Peyer's patch (tissue), 4 donors: Measurements from ENCODE around the gene WNT3A. TPM values are rescaled to one million over a fixed set of nuclear protein-coding genes. Genes with fewer than 3 reads are reported as not detected.

ENCODE experiments used
- DNase-seq, 3 donors: peaks; one replicate each; pipeline ENCODE4 v3.0.0-alpha.2; 2017 to 2019
- H3K27ac ChIP-seq, 4 donors: fragments of 200-600 bp; sonication (generic); one replicate each; pipeline ENCODE4 v1.5.1; 2016 to 2019
- H3K27me3 ChIP-seq, 2 donors: fragments of 200-600 bp; sonication (generic); one replicate each; pipeline ENCODE4 v1.5.1; 2019
- H3K36me3 ChIP-seq, 3 donors: fragments of 200-600 bp; sonication (generic); one replicate each; pipeline ENCODE4 v1.5.1; 2016 to 2019
- H3K4me1 ChIP-seq, 4 donors: fragments of 200-600 bp; sonication (generic); one replicate each; pipeline ENCODE4 v1.5.1; 2016 to 2019
- H3K4me3 ChIP-seq, 4 donors: fragments of 200-600 bp; sonication (generic); 1 replicate in 3 of 4; 2 replicates in 1 of 4; pipeline ENCODE4 v1.5.1; 2016 to 2019; ENCODE audit warnings: mild to moderate bottlenecking in 1 of 4
- H3K9me3 ChIP-seq, 4 donors: fragments of 200-600 bp; sonication (generic); one replicate each; pipeline ENCODE4 v1.5.1; 2016 to 2019; ENCODE audit warnings: mild to moderate bottlenecking in 1 of 4
- POLR2A ChIP-seq, 2 donors: fragments of 450-650 bp; IDR thresholded peaks; one replicate each; pipeline ENCODE4 v1.5.1; 2017; ENCODE audit warnings: antibody characterized with exemption in 2 of 2, mild to moderate bottlenecking in 2 of 2, moderate library complexity in 2 of 2
- total RNA-seq, 4 donors: library from RNA; depleted of rRNA; stranded (reverse); fragments of >200 nt; gene quantifications; one replicate each; pipeline ENCODE4 v1.1.0, GENCODE V29; 2016
- TF ChIP-seq, protein P1 (sequence below), 6 experiments: fragments of 450-650 bp in 4 of 6; fragments of 200-600 bp in 2 of 6; sonication (generic) in 1 of 6; IDR thresholded peaks; one replicate each; pipeline ENCODE4 v1.5.1; 2017 to 2019; ENCODE audit warnings: antibody characterized with exemption in 6 of 6, mild to moderate bottlenecking in 3 of 6, moderate library complexity in 1 of 6

Gene WNT3A
- total RNA-seq, 4 donors from 2014 or later = not detected

DNA sequence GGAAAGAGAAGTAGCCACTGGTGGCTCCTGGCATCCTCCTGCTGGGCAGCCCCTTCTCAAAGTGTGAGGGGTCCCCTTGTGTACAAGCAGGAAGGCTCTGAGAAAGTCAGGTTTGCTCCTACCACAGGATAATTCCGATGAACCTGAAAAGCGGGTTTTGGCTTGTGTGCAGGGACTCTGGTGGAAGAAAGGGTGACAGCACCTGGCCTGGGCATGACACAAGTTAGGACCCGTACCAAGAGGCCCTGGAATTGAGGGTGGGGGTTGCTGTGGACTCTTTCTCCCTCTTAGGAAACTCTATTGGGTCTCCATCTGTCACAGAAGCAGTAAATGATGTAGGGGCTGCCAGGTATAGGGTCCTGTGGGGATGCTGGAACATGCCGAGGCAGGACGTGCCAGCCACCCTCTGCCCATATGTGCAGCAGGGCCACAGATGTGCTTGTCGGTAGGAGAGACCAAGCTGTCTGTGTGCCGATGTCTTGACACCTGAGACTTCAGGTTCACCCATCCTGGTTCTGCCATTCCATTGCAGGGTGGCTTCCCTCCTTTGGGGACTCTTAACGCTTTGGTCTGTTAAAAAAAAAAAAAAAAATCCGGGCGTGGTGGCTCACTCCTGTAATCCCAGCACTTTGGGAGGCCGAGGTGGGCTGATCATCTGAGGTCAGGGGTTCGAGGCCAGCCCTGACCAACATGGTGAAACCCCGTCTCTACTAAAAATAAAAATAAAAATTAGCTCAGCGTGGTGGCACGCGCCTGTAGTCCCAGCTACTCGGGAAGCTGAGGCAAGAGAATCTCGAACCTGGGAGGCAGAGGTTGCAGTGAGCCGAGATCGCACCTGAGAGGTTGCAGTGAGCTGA lies 86.5 kb downstream of the WNT3A start:
- H3K36me3 ChIP-seq = peaks cover 0 to 34% (median 0%) of the 10 kb centered on the region in 3 donors

DNA sequence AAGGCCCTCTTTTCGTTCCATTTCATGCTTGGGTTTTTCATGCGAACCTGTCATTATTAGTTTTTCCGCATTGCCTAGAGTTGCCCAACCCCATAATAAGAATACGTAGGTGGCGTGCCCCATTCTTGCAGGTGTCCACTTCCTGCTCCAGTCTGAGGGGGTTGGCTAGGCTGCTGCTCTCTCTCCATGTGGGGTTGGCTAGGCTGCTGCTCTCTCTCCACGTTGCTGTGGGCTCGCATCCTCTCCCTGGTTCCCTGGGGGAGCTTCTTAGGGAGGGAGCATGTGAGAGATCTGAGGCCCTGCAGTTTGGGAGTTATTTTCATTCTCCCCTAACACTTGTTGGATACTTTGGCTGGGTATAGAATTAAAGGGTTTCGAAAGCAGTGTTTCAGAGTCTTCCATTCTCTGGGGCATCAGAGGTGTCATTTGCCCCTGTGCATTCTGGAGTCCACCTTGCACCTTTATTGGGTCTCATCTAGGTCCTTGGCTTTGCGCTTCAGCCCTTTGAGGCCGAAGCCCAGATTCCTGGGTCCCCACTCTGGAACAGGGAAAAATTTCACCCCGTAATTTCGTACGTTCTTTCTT lies 87.7 kb downstream of the WNT3A start:
- H3K4me3 ChIP-seq = no peak overlapping the region
- TF ChIP-seq POLR2A (IDR thresholded peaks at IDR 0.05) = no peak
- TF ChIP-seq, protein P1, sequence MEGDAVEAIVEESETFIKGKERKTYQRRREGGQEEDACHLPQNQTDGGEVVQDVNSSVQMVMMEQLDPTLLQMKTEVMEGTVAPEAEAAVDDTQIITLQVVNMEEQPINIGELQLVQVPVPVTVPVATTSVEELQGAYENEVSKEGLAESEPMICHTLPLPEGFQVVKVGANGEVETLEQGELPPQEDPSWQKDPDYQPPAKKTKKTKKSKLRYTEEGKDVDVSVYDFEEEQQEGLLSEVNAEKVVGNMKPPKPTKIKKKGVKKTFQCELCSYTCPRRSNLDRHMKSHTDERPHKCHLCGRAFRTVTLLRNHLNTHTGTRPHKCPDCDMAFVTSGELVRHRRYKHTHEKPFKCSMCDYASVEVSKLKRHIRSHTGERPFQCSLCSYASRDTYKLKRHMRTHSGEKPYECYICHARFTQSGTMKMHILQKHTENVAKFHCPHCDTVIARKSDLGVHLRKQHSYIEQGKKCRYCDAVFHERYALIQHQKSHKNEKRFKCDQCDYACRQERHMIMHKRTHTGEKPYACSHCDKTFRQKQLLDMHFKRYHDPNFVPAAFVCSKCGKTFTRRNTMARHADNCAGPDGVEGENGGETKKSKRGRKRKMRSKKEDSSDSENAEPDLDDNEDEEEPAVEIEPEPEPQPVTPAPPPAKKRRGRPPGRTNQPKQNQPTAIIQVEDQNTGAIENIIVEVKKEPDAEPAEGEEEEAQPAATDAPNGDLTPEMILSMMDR (IDR thresholded peaks at IDR 0.05) = no peak
- DNase-seq = no peak
- no peaks in the 10 kb centered on the region for H3K27me3 ChIP-seq
- peaks cover 0 to 47% (median 15%) of the 10 kb centered on the region in 4 donors for H3K4me1 ChIP-seq
- no peak overlapping the region for H3K27ac ChIP-seq
- peaks cover 0 to 46% (median 0%) of the 10 kb centered on the region in 3 donors for H3K36me3 ChIP-seq
- H3K9me3 ChIP-seq = no peaks in the 10 kb centered on the region

More for the DNA sequence above, 86.5 kb downstream of the WNT3A start:
- Histone ChIP-seq H3K4me3 (no peak overlapping the region), H3K4me1 (peaks cover 0 to 59% (median 27%) of the 10 kb centered on the region in 4 donors), H3K27me3 (no peaks in the 10 kb centered on the region), H3K9me3 (no peaks in the 10 kb centered on the region), H3K27ac (no peak overlapping the region)
- peak in 2 of 3 donors; percentile 24 to 39 for DNase-seq
- TF ChIP-seq POLR2A (IDR thresholded peaks at IDR 0.05) = no peak
- TF ChIP-seq, protein P1 (IDR thresholded peaks at IDR 0.05) = no peak

DNA sequence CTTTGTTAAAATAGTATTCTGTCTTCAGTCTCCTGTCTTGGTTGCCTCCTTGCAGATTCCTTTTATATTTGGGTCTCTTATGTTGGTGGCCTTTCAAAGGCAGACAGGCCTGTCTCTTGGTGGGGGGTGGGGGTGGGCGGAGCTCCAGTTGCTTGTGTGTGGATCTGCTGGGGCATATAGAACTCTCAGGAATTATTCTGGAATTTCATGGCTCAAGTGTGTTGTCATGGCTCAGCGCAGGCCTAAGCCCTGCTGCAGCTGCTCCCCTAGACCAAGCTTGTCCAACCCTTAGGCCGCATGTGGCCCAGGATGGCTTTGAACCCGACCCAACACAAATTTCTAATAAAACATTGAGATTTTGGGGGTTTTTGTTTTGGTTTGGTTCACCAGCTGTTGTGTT lies 88.4 kb downstream of the WNT3A start:
- Histone ChIP-seq H3K36me3 (peaks cover 0 to 51% (median 0%) of the 10 kb centered on the region in 3 donors), H3K9me3 (no peaks in the 10 kb centered on the region), H3K4me3 (no peak overlapping the region), H3K27me3 (no peaks in the 10 kb centered on the region), H3K27ac (no peak overlapping the region), H3K4me1 (peaks cover 0 to 40% (median 9%) of the 10 kb centered on the region in 4 donors)
- TF ChIP-seq, protein P1 (IDR thresholded peaks at IDR 0.05) = no peak
- peak in 2 of 3 donors; percentile 23 to 35 for DNase-seq

DNA sequence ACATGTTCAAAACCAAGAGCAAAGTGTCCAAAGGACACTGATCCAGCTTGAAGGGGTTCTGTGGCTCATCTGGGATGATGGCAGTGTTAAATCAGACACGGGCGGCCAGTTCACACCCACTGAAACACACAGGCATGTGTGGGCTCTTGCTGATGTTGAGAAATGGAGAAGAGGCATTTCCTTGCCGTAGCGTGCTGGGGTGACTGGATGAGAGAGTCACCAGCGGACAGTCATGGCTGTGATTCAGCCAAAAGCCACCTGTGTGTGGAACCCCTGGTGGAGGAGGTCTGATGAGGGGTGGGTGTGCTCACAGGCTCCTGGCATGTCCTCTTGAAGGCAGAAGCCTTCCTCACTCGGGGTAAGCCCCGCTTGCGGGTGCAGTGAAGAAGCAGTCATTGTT lies 89.1 kb downstream of the WNT3A start:
- Histone ChIP-seq H3K4me3 (no peak overlapping the region), H3K9me3 (no peaks in the 10 kb centered on the region), H3K36me3 (peaks cover 0 to 57% (median 0%) of the 10 kb centered on the region in 3 donors), H3K27ac (no peak overlapping the region), H3K27me3 (no peaks in the 10 kb centered on the region), H3K4me1 (peaks cover 0 to 33% (median 1%) of the 10 kb centered on the region in 4 donors)
- peak in 2 of 3 donors; percentile 34 to 35 for DNase-seq
- TF ChIP-seq POLR2A (IDR thresholded peaks at IDR 0.05) = no peak
- TF ChIP-seq, protein P1 (IDR thresholded peaks at IDR 0.05) = no peak

DNA sequence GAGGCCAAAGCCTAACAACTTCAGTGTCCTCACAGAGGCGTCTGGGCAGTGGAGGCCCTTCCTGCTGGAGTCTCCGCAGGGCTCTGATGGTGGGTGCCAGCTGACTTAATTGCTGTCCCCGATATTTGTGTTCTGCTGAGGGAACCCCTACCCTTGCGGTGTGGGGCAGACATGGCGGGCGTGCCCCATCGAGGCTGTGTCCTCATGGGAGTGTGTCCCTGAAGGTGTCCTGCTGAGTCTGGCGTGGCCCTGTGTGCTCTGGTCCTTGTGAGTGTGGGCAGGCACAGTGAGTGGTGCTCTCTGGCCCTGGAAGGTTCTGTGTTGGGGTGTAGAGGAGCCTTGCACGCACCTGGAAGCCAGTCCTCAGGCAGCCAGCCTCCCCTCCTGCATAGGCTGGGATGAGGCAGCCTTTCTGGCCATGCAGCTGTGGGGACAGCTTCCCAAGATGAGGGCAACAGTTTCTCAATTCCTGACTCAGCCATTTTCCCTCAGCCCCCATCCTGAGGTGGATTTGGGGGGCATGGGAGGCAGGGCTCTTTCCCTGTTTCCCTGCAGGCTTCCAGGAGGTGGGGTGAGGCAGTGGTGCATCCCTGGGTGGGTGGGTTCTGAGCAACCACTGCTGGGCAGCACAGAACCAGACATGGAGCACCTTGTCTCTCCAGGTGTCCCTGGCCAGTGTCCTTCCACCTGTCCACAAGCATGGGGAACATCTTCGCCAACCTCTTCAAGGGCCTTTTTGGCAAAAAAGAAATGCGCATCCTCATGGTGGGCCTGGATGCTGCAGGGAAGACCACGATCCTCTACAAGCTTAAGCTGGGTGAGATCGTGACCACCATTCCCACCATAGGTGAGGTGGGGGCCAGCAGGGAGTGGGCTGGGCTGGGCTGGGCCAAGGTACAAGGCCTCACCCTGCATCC lies 89.9 kb downstream of the WNT3A start:
- Histone ChIP-seq H3K4me3 (no peak overlapping the region), H3K27ac (no peak overlapping the region), H3K9me3 (no peaks in the 10 kb centered on the region), H3K27me3 (no peaks in the 10 kb centered on the region), H3K36me3 (peaks cover 0 to 58% (median 0%) of the 10 kb centered on the region in 3 donors), H3K4me1 (peaks cover 0 to 33% (median 2%) of the 10 kb centered on the region in 4 donors)
- TF ChIP-seq, protein P1 (IDR thresholded peaks at IDR 0.05) = no peak
- TF ChIP-seq POLR2A (IDR thresholded peaks at IDR 0.05) = no peak
- DNase-seq = peak in 2 of 3 donors; percentile 33 to 41
